ENCODE measurements around the gene SPATA22.
"Not testable (repeated sequence)": the region's sequence is repeated elsewhere in the genome, so short reads cannot be mapped to it uniquely, and the experiment has no call there.

The SPATA22 gene

GRCh38 chr17:3469529-3469928 is 2.1 kb downstream of the SPATA22 start:
- DNase-seq: no peak

GRCh38 chr17:3466355-3466754 is 5.3 kb downstream of the SPATA22 start:
- not testable (repeated sequence) for DNase-seq

GRCh38 chr17:3448059-3448665 is 23.5 kb downstream of the SPATA22 start:
- DNase-seq: no peak

GRCh38 chr17:3447625-3448024 is 24.0 kb downstream of the SPATA22 start:
- DNase-seq: no peak

GRCh38 chr17:3440451-3440850 is 31.2 kb downstream of the SPATA22 start:
- DNase-seq: no peak

- DNase-seq: no peak
Observed at GRCh38 chr17:3438368-3438767, 33.3 kb downstream of the SPATA22 start.

GRCh38 chr17:3433741-3434140 is 37.9 kb downstream of the SPATA22 start, which contains the start of gene OR1E2:
OR1E2 (minus strand) TSS chr17:3433841; CDS start chr17:3433841, 0 bp downstream.
- no peak for DNase-seq

GRCh38 chr17:3433215-3433614 is 38.4 kb downstream of the SPATA22 start:
- not testable (repeated sequence) for DNase-seq

- no peak for DNase-seq
Observed at GRCh38 chr17:3418222-3418621, 53.4 kb downstream of the SPATA22 start.

GRCh38 chr17:3415610-3416009 is 56.0 kb downstream of the SPATA22 start:
- no peak for DNase-seq

GRCh38 chr17:3412216-3412615 is 59.4 kb downstream of the SPATA22 start:
- DNase-seq: not testable (repeated sequence)

- DNase-seq: no peak
Observed at GRCh38 chr17:3411070-3411469, 60.5 kb downstream of the SPATA22 start, which contains the start of gene OR3A3. OR3A3 (plus strand) TSS chr17:3411370.

GRCh38 chr17:3403856-3404255 is 67.8 kb downstream of the SPATA22 start:
- not testable (repeated sequence) for DNase-seq

- DNase-seq: no peak
Observed at GRCh38 chr17:3401786-3402185, 69.8 kb downstream of the SPATA22 start.

GRCh38 chr17:3400055-3400454 is 71.6 kb downstream of the SPATA22 start:
- no peak for DNase-seq

GRCh38 chr17:3398310-3398709 is 73.3 kb downstream of the SPATA22 start, which contains the start of gene OR1E1:
OR1E1 (minus strand) TSS chr17:3398410; CDS start chr17:3398410, 0 bp downstream.
- no peak for DNase-seq

GRCh38 chr17:3397801-3398200 is 73.8 kb downstream of the SPATA22 start:
- not testable (repeated sequence) for DNase-seq
